Fibroblast of skin of back (primary cell): ENCODE data around the gene TNS4. TPM values are rescaled to one million over a fixed set of nuclear protein-coding genes. Genes with fewer than 3 reads are reported as not detected.
"Not testable (repeated sequence)": the region's sequence is repeated elsewhere in the genome, so short reads cannot be mapped to it uniquely, and the experiment has no call there.

Experiments used
- DNase-seq: peaks from one replicate; pipeline ENCODE4 v3.0.0-alpha.2; 2013
- polyA plus RNA-seq, 2 experiments: library from polyadenylated mRNA; unstranded; fragments of 120-200 nt; gene quantifications; one replicate each; pipeline ENCODE4 v1.2.1, GENCODE V29; 2013; ENCODE audit not compliant: insufficient read length in 2 of 2

Gene TNS4
- polyA plus RNA-seq (2013, experiment 1 of 2; ENCODE audit: insufficient read length): 0.18 TPM
- polyA plus RNA-seq (2013, experiment 2 of 2; ENCODE audit: insufficient read length): 0.12 TPM

GRCh38 chr17:40501499-40501911 is at the start of gene TNS4:
TNS4 (minus strand) TSS chr17:40501623; CDS start chr17:40496425, 5,198 bp downstream.
- no peak for DNase-seq

- DNase-seq: peak; percentile 97
These were observed 49.2 kb upstream of the TNS4 start for GRCh38 chr17:40550608-40551007.

GRCh38 chr17:40548982-40549685 is 47.7 kb upstream of the TNS4 start:
- peak; percentile 77 for DNase-seq

- DNase-seq: no peak
These were observed 47.1 kb upstream of the TNS4 start for GRCh38 chr17:40548491-40548981.

- no peak for DNase-seq
These were observed 46.5 kb upstream of the TNS4 start for GRCh38 chr17:40547785-40548478.

GRCh38 chr17:40547079-40547784 is 45.8 kb upstream of the TNS4 start:
- no peak for DNase-seq

GRCh38 chr17:40546497-40546896 is 45.1 kb upstream of the TNS4 start:
- not testable (repeated sequence) for DNase-seq

- DNase-seq: no peak
These were observed 44.2 kb upstream of the TNS4 start for GRCh38 chr17:40545660-40546059.

- peak; percentile 84 for DNase-seq
These were observed 41.4 kb upstream of the TNS4 start for GRCh38 chr17:40542558-40543411.

GRCh38 chr17:40541873-40542557 is 40.6 kb upstream of the TNS4 start:
- no peak for DNase-seq

GRCh38 chr17:40541060-40541872 is 39.8 kb upstream of the TNS4 start:
- DNase-seq: no peak

GRCh38 chr17:40540448-40540847 is 39.0 kb upstream of the TNS4 start:
- DNase-seq: no peak

GRCh38 chr17:40539711-40540411 is 38.4 kb upstream of the TNS4 start:
- DNase-seq: no peak

- no peak for DNase-seq
These were observed 37.7 kb upstream of the TNS4 start for GRCh38 chr17:40538936-40539705.

GRCh38 chr17:40538019-40538935 is 36.9 kb upstream of the TNS4 start:
- peak; percentile 37 for DNase-seq

GRCh38 chr17:40536295-40537171 is 35.1 kb upstream of the TNS4 start:
- DNase-seq: peak; percentile 61

GRCh38 chr17:40535924-40536294 is 34.5 kb upstream of the TNS4 start:
- DNase-seq: peak; percentile 63
